ENCODE results near the gene SPATA31A5.
"Not testable (repeated sequence)": the region's sequence is repeated elsewhere in the genome, so short reads cannot be mapped to it uniquely, and the experiment has no call there.

SPATA31A5 gene

DNA sequence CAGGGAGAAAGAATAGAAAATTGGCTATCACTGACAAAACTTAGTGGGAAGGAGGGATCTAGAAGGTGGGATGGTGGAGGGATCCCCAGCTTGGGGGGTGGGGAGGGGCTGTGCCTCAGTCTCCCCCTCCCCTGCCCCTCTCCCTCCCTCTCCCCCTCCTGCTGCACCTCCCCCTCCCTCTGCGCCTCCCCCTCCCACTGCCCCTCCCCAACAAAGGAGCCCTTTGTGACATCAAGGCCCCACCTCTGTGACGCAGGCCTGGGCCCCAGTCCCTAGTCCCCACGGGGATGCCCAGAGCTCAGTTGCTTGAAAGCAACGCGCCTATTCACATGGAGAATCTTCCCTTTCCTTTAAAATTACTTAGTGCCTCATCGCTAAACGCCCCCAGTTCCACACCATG, at the start of gene SPATA31A5:
Gene SPATA31A5 (plus strand): TSS at position 301 of the 400 bp plus-strand sequence. CDS start 29 bp downstream, at position 330.
- not testable (repeated sequence) for H3K4me3 ChIP-seq (ENCODE audit: control insufficient read depth, low read depth, low read length); DNase-seq (ENCODE audit: low read depth)

GRCh38 chr9:60962990-60963350, 48.8 kb downstream of the SPATA31A5 start:
- H3K4me3 ChIP-seq (ENCODE audit: control insufficient read depth, low read depth, low read length); DNase-seq (ENCODE audit: low read depth): not testable (repeated sequence)

- DNase-seq (ENCODE audit: low read depth); H3K4me3 ChIP-seq (ENCODE audit: control insufficient read depth, low read depth, low read length): not testable (repeated sequence)
These were observed 52.2 kb downstream of the SPATA31A5 start for GRCh38 chr9:60966382-60966781.
